Left renal pelvis (tissue), 4 donors: Measurements from ENCODE around the gene PHPT1. TPM values are rescaled to one million over a fixed set of nuclear protein-coding genes. Genes with fewer than 3 reads are reported as not detected.
"Not testable (repeated sequence)": the region's sequence is repeated elsewhere in the genome, so short reads cannot be mapped to it uniquely, and the experiment has no call there.

ENCODE experiments used
- DNase-seq, 4 donors: peaks; one replicate each; pipeline ENCODE4 v3.0.0-alpha.2; 2013; ENCODE audit warnings: low read depth in 4 of 4, low spot score in 3 of 4
- polyA plus RNA-seq, 4 donors: library from polyadenylated mRNA; unstranded; fragments of 120-200 nt; gene quantifications; one replicate each; pipeline ENCODE4 v1.2.1, GENCODE V29; 2013; ENCODE audit not compliant: insufficient read length in 4 of 4

The PHPT1 gene
- polyA plus RNA-seq, 4 donors, result 71.8 to 120 (median 83.5) TPM

DNA sequence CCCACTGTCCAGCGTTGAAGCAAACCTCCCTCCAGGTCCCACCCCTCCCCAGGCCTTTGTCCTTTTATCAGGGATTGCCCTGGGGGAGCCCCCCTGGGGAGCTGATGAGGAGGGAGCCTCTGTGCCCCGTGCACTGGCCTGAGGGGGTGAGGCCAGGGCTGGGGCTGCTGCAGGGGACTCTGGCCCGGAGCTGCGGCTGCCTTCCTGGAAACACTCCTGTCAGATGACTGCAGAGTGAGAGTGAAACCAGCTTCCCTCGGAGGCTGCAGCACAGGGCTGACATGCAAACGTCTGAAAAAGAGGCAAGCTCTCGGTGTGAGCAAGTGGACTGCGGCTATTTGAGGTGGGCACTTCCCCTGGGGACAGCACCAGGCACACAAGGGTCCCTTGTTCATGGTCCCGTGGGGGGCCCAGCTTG, 32.5 kb downstream of the PHPT1 start:
- DNase-seq, result no peak

DNA sequence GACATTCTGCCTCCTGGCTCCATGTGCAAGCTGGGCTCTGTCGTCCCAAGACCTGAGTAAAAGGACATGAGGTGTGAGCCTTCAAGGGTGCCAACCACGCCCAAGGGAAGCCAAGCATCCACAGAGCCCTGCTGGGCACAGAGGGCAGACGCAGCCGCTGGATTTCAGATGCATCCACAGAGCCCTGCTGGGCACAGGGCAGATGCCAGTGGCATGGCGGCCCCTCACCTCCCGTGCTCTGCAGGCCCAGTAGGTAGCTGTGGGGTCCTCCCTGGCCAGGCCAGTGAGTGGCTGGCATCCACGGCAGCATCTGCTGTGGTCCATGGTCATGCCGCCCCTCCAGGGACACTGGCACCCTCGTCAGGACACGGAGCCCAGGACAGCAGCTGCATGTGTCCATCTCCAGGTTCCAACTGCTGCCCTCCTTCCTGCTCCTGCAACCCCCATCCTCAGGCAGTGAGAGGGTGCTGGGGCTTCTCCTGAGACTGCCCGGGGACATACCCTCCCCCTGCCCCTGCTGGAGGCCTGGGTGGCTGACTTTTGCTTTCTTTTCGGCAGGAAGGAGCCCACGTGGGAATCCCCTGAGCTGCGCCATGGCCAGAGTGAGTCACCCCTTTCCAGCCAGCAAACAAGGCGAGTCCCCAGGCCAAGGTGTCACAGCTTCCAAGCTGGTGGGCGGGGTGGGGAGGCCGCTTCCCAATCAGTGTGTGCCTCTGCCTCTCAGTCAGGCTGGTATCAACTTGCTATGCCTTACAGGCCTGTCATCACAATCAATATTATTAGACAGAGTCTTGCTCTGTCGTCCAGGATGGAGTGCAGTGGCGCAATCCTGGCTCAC, 33.1 kb downstream of the PHPT1 start:
- no peak for DNase-seq

DNA sequence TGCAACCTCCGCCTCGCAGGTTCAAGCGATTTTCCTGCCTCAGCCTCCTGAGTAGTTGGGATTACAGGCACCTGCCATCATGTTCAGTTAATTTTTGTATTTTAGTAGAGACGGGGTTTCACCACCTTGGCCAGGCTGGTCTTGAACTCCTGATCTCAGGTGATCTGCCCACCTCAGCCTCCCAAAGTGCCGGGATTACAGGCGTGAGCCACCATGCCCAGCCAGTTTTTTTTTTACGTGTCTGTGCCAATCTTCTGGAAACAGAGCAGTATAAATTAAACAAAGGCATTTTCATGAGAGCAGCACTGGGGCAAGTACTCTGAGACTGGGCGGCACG, 33.7 kb downstream of the PHPT1 start:
- DNase-seq, result not testable (repeated sequence)

GRCh38 chr9:136883670-136884069, 34.5 kb downstream of the PHPT1 start:
- DNase-seq, result not testable (repeated sequence)

- peak; percentile 93 to 96 (median 96) for DNase-seq
These were observed 36.9 kb downstream of the PHPT1 start, which contains the start of gene TRAF2 for GRCh38 chr9:136885950-136886578. Gene TRAF2 (plus strand): TSS chr9:136886516. CDS start chr9:136898741, 12,225 bp downstream.

GRCh38 chr9:136886610-136887597, 37.7 kb downstream of the PHPT1 start:
- DNase-seq, result no peak

- no peak for DNase-seq
These were observed 39.2 kb downstream of the PHPT1 start for GRCh38 chr9:136888454-136888853.

- DNase-seq, result no peak
These were observed 40.6 kb downstream of the PHPT1 start for GRCh38 chr9:136889858-136890257.

DNA sequence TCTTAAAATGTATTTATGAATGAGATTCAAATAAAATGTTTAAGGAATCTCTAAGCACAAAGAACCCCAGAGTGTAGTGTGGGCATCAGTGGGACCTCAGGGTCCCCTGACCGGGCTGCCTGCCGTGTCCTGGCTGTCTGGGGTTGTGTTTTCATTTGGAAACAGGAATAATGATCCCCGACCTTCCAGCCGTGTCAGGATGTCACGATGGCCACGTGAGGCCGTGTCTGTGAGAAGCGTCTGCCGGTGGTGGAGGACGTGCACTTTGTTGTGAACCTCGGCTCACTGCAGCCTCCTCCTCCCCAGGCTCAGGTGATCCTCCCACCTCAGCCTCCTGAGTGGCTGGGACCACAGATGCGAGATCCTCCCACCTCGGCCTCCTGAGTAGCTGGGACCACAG, 41.5 kb downstream of the PHPT1 start:
- DNase-seq, result no peak

DNA sequence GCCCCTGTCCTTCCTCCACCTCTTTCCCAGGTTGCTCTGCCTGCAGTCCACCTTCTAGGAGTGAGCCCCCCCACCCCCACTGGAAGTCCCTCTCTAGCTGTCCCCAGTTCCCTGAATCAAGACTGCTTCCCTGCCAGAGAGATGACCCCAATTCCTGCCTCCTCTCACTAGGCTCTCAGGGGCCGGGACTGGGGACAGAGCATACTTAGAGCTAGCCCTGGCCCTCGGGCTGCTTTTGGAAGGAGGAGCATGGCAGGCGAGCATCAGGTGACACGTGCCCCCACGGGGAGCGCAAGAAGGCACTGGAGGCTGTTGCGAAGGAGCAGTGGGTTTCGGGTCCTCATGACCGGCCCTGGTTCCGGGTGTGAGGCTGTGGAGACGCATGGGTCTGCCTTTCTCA, 46.8 kb downstream of the PHPT1 start:
- no peak for DNase-seq

- no peak for DNase-seq
These were observed 49.4 kb downstream of the PHPT1 start for GRCh38 chr9:136898483-136899100.

- DNase-seq, result no peak
These were observed 50.0 kb downstream of the PHPT1 start for GRCh38 chr9:136899196-136899595.

GRCh38 chr9:136900556-136900955, 51.3 kb downstream of the PHPT1 start:
- DNase-seq, result no peak

Other genes starting within 250 kb of the PHPT1 start
- 10 to 100 TPM; 29.0 to 79.5 (median 44.5) TPM for gene EGFL7, start 186.5 kb upstream of the PHPT1 start, polyA plus RNA-seq
- gene AGPAT2, start 162.0 kb upstream of the PHPT1 start, polyA plus RNA-seq, result 10 to 100 TPM; 15.3 to 53.8 (median 36.4) TPM
- 10 to 100 TPM; 23.3 to 40.4 (median 27.4) TPM for gene DIPK1B, start 136.8 kb upstream of the PHPT1 start, polyA plus RNA-seq
- 1 to 10 TPM in 2 of 4 donors, under 1 TPM in 2; 0.18 to 2.1 (median 0.90) TPM for gene LCN10, start 106.5 kb upstream of the PHPT1 start, polyA plus RNA-seq
- gene LCN6, start 100.9 kb upstream of the PHPT1 start, polyA plus RNA-seq, result not detected
- under 1 TPM; 0.10 to 0.50 (median 0.20) TPM for gene LCN8, start 91.2 kb upstream of the PHPT1 start, polyA plus RNA-seq
- under 1 TPM in 3 of 4 donors, not detected in 1; 0.06 to 0.14 (median 0.07) TPM for gene LCN15, start 84.9 kb upstream of the PHPT1 start, polyA plus RNA-seq
- 10 to 100 TPM; 35.6 to 86.2 (median 64.2) TPM for gene TMEM141, start 58.1 kb upstream of the PHPT1 start, polyA plus RNA-seq
- gene CCDC183, start 53.1 kb upstream of the PHPT1 start, polyA plus RNA-seq, result 1 to 10 TPM; 2.5 to 6.5 (median 4.9) TPM
- gene RABL6, start 41.5 kb upstream of the PHPT1 start, polyA plus RNA-seq, result 10 to 100 TPM; 39.9 to 78.9 (median 60.1) TPM
- 1 to 10 TPM in 2 of 4 donors, under 1 TPM in 2; 0.46 to 1.7 (median 0.97) TPM for gene AJM1, start 6.9 kb upstream of the PHPT1 start, polyA plus RNA-seq
- gene MAMDC4, start 2.9 kb downstream of the PHPT1 start, polyA plus RNA-seq, result 10 to 100 TPM in 1 of 4 donors, 1 to 10 TPM in 3; 4.7 to 11.6 (median 6.3) TPM
- 100 to 1,000 TPM; 266 to 396 (median 335) TPM for gene EDF1, start 16.9 kb downstream of the PHPT1 start, polyA plus RNA-seq
- 10 to 100 TPM in 3 of 4 donors, 1 to 10 TPM in 1; 6.4 to 16.3 (median 13.3) TPM for gene TRAF2, start 37.1 kb downstream of the PHPT1 start, polyA plus RNA-seq
- gene FBXW5, start 95.3 kb downstream of the PHPT1 start, polyA plus RNA-seq, result 10 to 100 TPM; 34.7 to 67.2 (median 37.2) TPM
- gene C8G, start 95.8 kb downstream of the PHPT1 start, polyA plus RNA-seq, result 1 to 10 TPM in 1 of 4 donors, under 1 TPM in 3; 0.26 to 1.1 (median 0.52) TPM
- gene LCN12, start 102.9 kb downstream of the PHPT1 start, polyA plus RNA-seq, result 10 to 100 TPM in 3 of 4 donors, 1 to 10 TPM in 1; 1.4 to 54.6 (median 23.8) TPM
- 10 to 100 TPM in 3 of 4 donors, 1 to 10 TPM in 1; 3.8 to 66.7 (median 27.7) TPM for gene PTGDS, start 128.1 kb downstream of the PHPT1 start, polyA plus RNA-seq
- under 1 TPM in 3 of 4 donors, not detected in 1; 0.11 to 0.45 (median 0.13) TPM for gene LCNL1, start 133.6 kb downstream of the PHPT1 start, polyA plus RNA-seq
- gene PAXX, start 143.0 kb downstream of the PHPT1 start, polyA plus RNA-seq, result 10 to 100 TPM; 22.4 to 46.5 (median 28.3) TPM
- 1 to 10 TPM in 1 of 4 donors, under 1 TPM in 3; 0.34 to 1.4 (median 0.57) TPM for gene CLIC3, start 147.2 kb downstream of the PHPT1 start, polyA plus RNA-seq
- 10 to 100 TPM; 18.7 to 52.8 (median 39.7) TPM for gene ABCA2, start 178.8 kb downstream of the PHPT1 start, polyA plus RNA-seq
- gene FUT7, start 182.7 kb downstream of the PHPT1 start, polyA plus RNA-seq, result not detected
- gene NPDC1, start 196.8 kb downstream of the PHPT1 start, polyA plus RNA-seq, result 10 to 100 TPM; 20.4 to 48.7 (median 36.8) TPM
- gene ENTPD2, start 204.7 kb downstream of the PHPT1 start, polyA plus RNA-seq, result 1 to 10 TPM; 3.2 to 7.5 (median 5.8) TPM
- 1 to 10 TPM; 4.5 to 8.3 (median 5.7) TPM for gene SAPCD2, start 221.1 kb downstream of the PHPT1 start, polyA plus RNA-seq
- 1 to 10 TPM; 1.6 to 6.6 (median 4.9) TPM for gene UAP1L1, start 228.1 kb downstream of the PHPT1 start, polyA plus RNA-seq
- gene MAN1B1, start 237.6 kb downstream of the PHPT1 start, polyA plus RNA-seq, result 10 to 100 TPM; 48.7 to 73.8 (median 52.6) TPM